RWPE1 (cell line): ENCODE measurements around the gene ANKRD26.

ENCODE experiments used
- CTCF ChIA-PET: fragments of 350-600 bp; sonication (Branson Sonifier 250); formaldehyde crosslinking; extraction: SDS; loops from one replicate; lab custom pipeline; 2021; lab: Yijun Ruan, JAX
- POLR2A ChIA-PET: fragments of 400-600 bp; formaldehyde crosslinking; extraction: SDS; loops from one replicate; lab custom pipeline; 2020; ENCODE audit warnings: antibody characterized with exemption; ENCODE audit not compliant: low non-redundant PET; lab: Yijun Ruan, JAX
- DNase-seq: peaks from one replicate; pipeline ENCODE4 v3.0.0; 2012; ENCODE audit warnings: low spot score
- H3K27ac ChIP-seq: fragments of 450-650 bp; 2 replicates; pipeline ENCODE4 v1.5.1; 2017
- CTCF ChIP-seq: fragments of 450-650 bp; conservative IDR thresholded peaks from 2 replicates; pipeline ENCODE4 v1.5.1; 2017; ENCODE audit warnings: low read depth, mild to moderate bottlenecking

ANKRD26 gene

GRCh38 chr10:27099916-27100812 is at the start of gene ANKRD26:
Gene ANKRD26, minus strand, starts transcription at chr10:27100494. Its CDS starts 168 bp downstream, at chr10:27100326.
- H3K27ac ChIP-seq, result peak within 1 kb of the TSS; percentile 89
- DNase-seq, result peak; percentile 96
- POLR2A ChIA-PET, result no interaction called here
- CTCF ChIA-PET, result interaction anchor here (0.6 kb wide), 2 partner anchors 14 to 777 kb away, joined by 3 read pairs; no protein-coding TSS in a partner anchor
- no peak for TF ChIP-seq CTCF

- POLR2A ChIA-PET, result no interaction called here
- no peak for TF ChIP-seq CTCF
- no peak overlapping the region for H3K27ac ChIP-seq
- DNase-seq, result no peak
- CTCF ChIA-PET, result no interaction called here
Observed at GRCh38 chr10:27147701-27148100, 47.4 kb upstream of the ANKRD26 start.

GRCh38 chr10:27145937-27146336 is 45.6 kb upstream of the ANKRD26 start:
- POLR2A ChIA-PET, result no interaction called here
- TF ChIP-seq CTCF, result no peak
- CTCF ChIA-PET, result interaction anchor here (0.6 kb wide), 2 partner anchors 26 to 1329 kb away, joined by 3 to 4 read pairs; no protein-coding TSS in a partner anchor
- DNase-seq, result no peak
- no peak overlapping the region for H3K27ac ChIP-seq

GRCh38 chr10:27143686-27144085 is 43.4 kb upstream of the ANKRD26 start:
- POLR2A ChIA-PET, result no interaction called here

GRCh38 chr10:27138277-27138676 is 38.0 kb upstream of the ANKRD26 start:
- no peak overlapping the region for H3K27ac ChIP-seq
- TF ChIP-seq CTCF, result no peak
- no peak for DNase-seq
- CTCF ChIA-PET, result no interaction called here
- POLR2A ChIA-PET, result no interaction called here

More at GRCh38 chr10:27143686-27144085, 43.4 kb upstream of the ANKRD26 start:
- CTCF ChIA-PET, result interaction anchor here (1.5 kb wide), 1 partner anchor 11 kb away, joined by 5 read pairs; the partner anchor contains the start of gene YME1L1
- TF ChIP-seq CTCF, result no peak
- no peak overlapping the region for H3K27ac ChIP-seq
- DNase-seq, result no peak

GRCh38 chr10:27134371-27134770 is 34.1 kb upstream of the ANKRD26 start:
- DNase-seq, result no peak
- no peak for TF ChIP-seq CTCF
- no peak overlapping the region for H3K27ac ChIP-seq
- POLR2A ChIA-PET, result no interaction called here
- CTCF ChIA-PET, result no interaction called here
